DOHH2 (cell line): ENCODE data around the gene ARHGEF7.

ENCODE experiments used
- H3F3A ChIP-seq: fragments of 200-600 bp; sonication (generic), shearing (Covaris generic); 2 replicates; pipeline ENCODE4 v1.6.0; 2016; ENCODE audit warnings: antibody characterized with exemption, mild to moderate bottlenecking; ENCODE audit not compliant: control insufficient read depth, insufficient read depth
- H3K27ac ChIP-seq: fragments of 200-600 bp; sonication (generic); 2 replicates; pipeline ENCODE4 v1.5.1; 2014; ENCODE audit warnings: low read depth, mild to moderate bottlenecking, low read length, moderate library complexity
- H3K27me3 ChIP-seq: fragments of 200-600 bp; sonication (generic); 2 replicates; pipeline ENCODE4 v1.6.1; 2014; ENCODE audit warnings: mild to moderate bottlenecking, low read length, mixed read lengths; ENCODE audit not compliant: control insufficient read depth
- H3K36me3 ChIP-seq: fragments of 200-600 bp; sonication (generic); 2 replicates; pipeline ENCODE4 v1.6.1; 2014; ENCODE audit warnings: mild to moderate bottlenecking, low read length, moderate library complexity, mixed read lengths; ENCODE audit not compliant: control insufficient read depth
- H3K4me1 ChIP-seq: fragments of 200-600 bp; sonication (generic); 2 replicates; pipeline ENCODE4 v1.6.1; 2014; ENCODE audit warnings: mild to moderate bottlenecking, low read length, mixed read lengths; ENCODE audit not compliant: control insufficient read depth
- H3K4me2 ChIP-seq: fragments of 200-600 bp; sonication (generic); 2 replicates; pipeline ENCODE4 v1.6.0; 2014; ENCODE audit warnings: mild to moderate bottlenecking, low read length, moderate library complexity
- H3K4me3 ChIP-seq: fragments of 200-600 bp; sonication (generic); 2 replicates; pipeline ENCODE4 v1.5.1; 2014; ENCODE audit warnings: mild to moderate bottlenecking, low read length, mixed read lengths
- H3K79me2 ChIP-seq: fragments of 200-600 bp; sonication (generic); 2 replicates; pipeline ENCODE4 v1.6.1; 2014; ENCODE audit warnings: mild to moderate bottlenecking, low read length, mixed read lengths; ENCODE audit not compliant: control insufficient read depth
- H3K9me2 ChIP-seq: fragments of 200-600 bp; sonication (generic); replicated peaks from 2 replicates; pipeline ENCODE4 v1.6.1; 2014; ENCODE audit warnings: mild to moderate bottlenecking, low read length, mixed read lengths; ENCODE audit not compliant: control insufficient read depth
- H3K9me3 ChIP-seq: fragments of 200-600 bp; sonication (generic); 2 replicates; pipeline ENCODE4 v1.6.1; 2014; ENCODE audit warnings: antibody characterized with exemption, low read length, mixed read lengths; ENCODE audit not compliant: control insufficient read depth, insufficient read depth
- H4K20me1 ChIP-seq: fragments of 200-600 bp; sonication (generic); 2 replicates; pipeline ENCODE4 v1.6.0; 2014; ENCODE audit warnings: low read depth, mild to moderate bottlenecking, antibody characterized with exemption, low read length, moderate library complexity; ENCODE audit not compliant: control insufficient read depth, insufficient read depth
- EZH2phosphoT487 ChIP-seq: fragments of 200-600 bp; sonication (generic); IDR thresholded peaks from 2 replicates; pipeline ENCODE4 v1.6.1; 2017; ENCODE audit warnings: borderline replicate concordance, mild to moderate bottlenecking, antibody characterized with exemption, low read length, moderate library complexity, mixed read lengths
- TF ChIP-seq, protein P1 (sequence below): fragments of 200-600 bp; sonication (generic); IDR thresholded peaks from one replicate; pipeline ENCODE4 v1.5.1; 2014; ENCODE audit warnings: antibody characterized with exemption, mild to moderate bottlenecking, low read depth, low read length; ENCODE audit not compliant: poor library complexity, severe bottlenecking

Gene ARHGEF7

DNA sequence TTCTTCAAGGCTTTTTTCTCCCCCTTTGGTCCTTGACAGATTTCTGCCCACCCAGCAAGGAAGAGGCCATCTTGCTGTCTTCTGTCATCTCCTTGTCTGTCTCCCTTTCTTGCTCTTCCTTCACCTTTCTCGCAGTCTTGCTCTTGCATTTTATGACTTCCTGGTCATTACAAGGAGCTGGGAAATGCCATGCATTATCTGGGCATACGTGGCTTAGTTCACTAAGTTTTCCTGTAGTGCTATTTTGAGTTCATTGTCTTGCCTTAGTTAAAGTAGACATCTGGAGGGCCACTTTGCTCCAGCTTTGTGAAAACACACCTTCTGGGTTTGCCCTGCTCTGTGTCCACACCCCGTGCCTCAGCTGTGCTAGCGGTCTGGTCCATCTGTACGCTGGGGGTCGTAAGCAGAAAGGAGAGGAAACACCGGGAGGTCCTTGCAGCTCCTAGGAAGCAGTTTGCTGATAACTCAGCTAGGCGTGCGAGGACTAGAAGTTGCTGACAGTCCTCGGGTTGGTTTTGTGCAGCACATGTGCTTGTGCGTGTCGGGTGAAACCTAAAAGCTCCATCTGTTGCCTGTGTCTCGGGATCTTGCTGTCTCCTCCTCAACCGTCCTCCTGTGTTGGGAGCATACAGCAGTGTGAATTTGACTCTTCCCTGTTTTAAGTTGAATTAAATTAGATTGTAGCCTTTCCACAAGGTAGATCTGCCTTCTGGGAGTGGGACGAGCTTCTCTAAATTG, 59.4 kb downstream of the ARHGEF7 start:
- H3K4me2 ChIP-seq, result no peak overlapping the region

DNA sequence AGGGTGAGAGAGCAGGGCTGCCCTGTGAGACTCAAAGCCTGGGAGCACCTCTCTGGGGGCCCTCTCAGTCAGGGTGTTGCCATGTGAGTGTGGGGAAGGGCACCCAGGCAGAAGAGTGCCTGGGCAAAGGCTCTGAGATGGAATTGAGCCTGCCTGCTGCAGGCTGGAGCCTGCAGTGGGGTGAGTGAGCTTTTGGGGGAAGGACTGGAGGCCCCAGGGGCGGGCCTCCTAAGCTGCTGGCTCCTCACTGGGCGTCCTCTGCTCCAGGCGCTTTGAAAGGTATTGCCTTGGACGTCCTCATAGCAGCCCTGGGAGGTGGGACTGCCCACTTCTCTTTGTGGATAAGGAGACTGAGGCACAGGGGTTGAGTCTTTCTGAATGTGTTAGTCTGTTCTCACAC, 60.3 kb downstream of the ARHGEF7 start:
- Histone ChIP-seq H3K27ac (no peak overlapping the region), H3K9me2 (no peaks in the 10 kb centered on the region), H3K4me1 (peaks cover 59% of the 10 kb centered on the region), H3K36me3 (peaks cover 89% of the 10 kb centered on the region), H3K27me3 (no peaks in the 10 kb centered on the region), H3K9me3 (no peaks in the 10 kb centered on the region), H3K79me2 (peaks cover 100% of the 10 kb centered on the region), H3K4me3 (no peak overlapping the region), H3F3A (peaks cover 3% of the 10 kb centered on the region; the same call in 1 of the 2 replicates), H4K20me1 (no peaks in the 10 kb centered on the region), H3K4me2 (no peak overlapping the region)
- TF ChIP-seq, protein P1, sequence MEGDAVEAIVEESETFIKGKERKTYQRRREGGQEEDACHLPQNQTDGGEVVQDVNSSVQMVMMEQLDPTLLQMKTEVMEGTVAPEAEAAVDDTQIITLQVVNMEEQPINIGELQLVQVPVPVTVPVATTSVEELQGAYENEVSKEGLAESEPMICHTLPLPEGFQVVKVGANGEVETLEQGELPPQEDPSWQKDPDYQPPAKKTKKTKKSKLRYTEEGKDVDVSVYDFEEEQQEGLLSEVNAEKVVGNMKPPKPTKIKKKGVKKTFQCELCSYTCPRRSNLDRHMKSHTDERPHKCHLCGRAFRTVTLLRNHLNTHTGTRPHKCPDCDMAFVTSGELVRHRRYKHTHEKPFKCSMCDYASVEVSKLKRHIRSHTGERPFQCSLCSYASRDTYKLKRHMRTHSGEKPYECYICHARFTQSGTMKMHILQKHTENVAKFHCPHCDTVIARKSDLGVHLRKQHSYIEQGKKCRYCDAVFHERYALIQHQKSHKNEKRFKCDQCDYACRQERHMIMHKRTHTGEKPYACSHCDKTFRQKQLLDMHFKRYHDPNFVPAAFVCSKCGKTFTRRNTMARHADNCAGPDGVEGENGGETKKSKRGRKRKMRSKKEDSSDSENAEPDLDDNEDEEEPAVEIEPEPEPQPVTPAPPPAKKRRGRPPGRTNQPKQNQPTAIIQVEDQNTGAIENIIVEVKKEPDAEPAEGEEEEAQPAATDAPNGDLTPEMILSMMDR, result no peak
- no peak for TF ChIP-seq EZH2phosphoT487

More for the DNA sequence above, 59.4 kb downstream of the ARHGEF7 start:
- Histone ChIP-seq H3K4me1 (peaks cover 58% of the 10 kb centered on the region), H3K27me3 (no peaks in the 10 kb centered on the region), H3K27ac (no peak overlapping the region), H3K79me2 (peaks cover 100% of the 10 kb centered on the region), H4K20me1 (no peaks in the 10 kb centered on the region), H3K9me2 (no peaks in the 10 kb centered on the region), H3K9me3 (no peaks in the 10 kb centered on the region), H3F3A (no peaks in the 10 kb centered on the region), H3K4me3 (no peak overlapping the region), H3K36me3 (peaks cover 89% of the 10 kb centered on the region)
- no peak for TF ChIP-seq EZH2phosphoT487
- TF ChIP-seq, protein P1, result no peak

DNA sequence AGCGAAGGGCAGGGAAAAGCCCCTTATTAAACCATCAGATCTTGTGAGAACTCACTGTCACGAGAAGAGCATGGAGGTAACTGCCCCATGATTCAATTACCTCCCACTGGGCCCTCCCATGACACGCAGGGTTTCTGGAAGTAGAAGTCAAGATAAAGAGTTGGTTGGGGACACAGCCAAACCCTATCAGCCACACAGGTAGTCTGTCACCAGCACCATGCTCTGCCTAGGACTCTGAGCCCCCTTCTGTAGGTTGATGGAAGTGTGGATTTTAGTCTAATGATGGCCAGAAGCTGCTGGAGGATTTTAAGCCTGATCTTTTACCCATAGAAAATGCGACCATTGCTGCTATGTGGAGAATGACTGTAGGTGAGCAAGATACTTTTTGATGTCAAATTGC, 60.8 kb downstream of the ARHGEF7 start:
- Histone ChIP-seq H3K9me2 (no peaks in the 10 kb centered on the region), H3F3A (peaks cover 3% of the 10 kb centered on the region; the same call in 1 of the 2 replicates), H3K36me3 (peaks cover 90% of the 10 kb centered on the region), H3K9me3 (no peaks in the 10 kb centered on the region), H4K20me1 (no peaks in the 10 kb centered on the region), H3K4me1 (peaks cover 59% of the 10 kb centered on the region), H3K79me2 (peaks cover 100% of the 10 kb centered on the region), H3K27me3 (no peaks in the 10 kb centered on the region), H3K27ac (no peak overlapping the region), H3K4me3 (no peak overlapping the region), H3K4me2 (no peak overlapping the region)
- TF ChIP-seq, protein P1, result no peak
- no peak for TF ChIP-seq EZH2phosphoT487
